Natural killer cell (primary cell): ENCODE measurements around the gene CCDC17. TPM values are rescaled to one million over a fixed set of nuclear protein-coding genes. Genes with fewer than 3 reads are reported as not detected.

Experiments
- ATAC-seq, 3 donors: fragments of 150-1000 bp in 2 of 3; fragments of 200-7000 bp in 1 of 3; cut with Tn5 transposase; 1 replicate in 1 of 3; 2 replicates in 2 of 3; pipeline ENCODE4 v1.10.0; 2021; ENCODE audit warnings: mild to moderate bottlenecking in 2 of 3, moderate library complexity in 2 of 3
- DNase-seq, 2 donors: peaks; one replicate each; pipeline versions ENCODE4 v3.0.0 to v3.0.0-alpha.2; 2013 to 2021; ENCODE audit warnings: mixed read lengths in 1 of 2
- H3K27ac ChIP-seq: one replicate; pipeline ENCODE4 v1.5.1; 2013; ENCODE audit warnings: mild to moderate bottlenecking, low read length
- H3K27me3 ChIP-seq: one replicate; pipeline ENCODE4 v1.6.1; 2013; ENCODE audit warnings: low read length; ENCODE audit not compliant: control insufficient read depth, insufficient read depth
- H3K36me3 ChIP-seq: one replicate; pipeline ENCODE4 v1.6.1; 2013; ENCODE audit warnings: low read length; ENCODE audit not compliant: control insufficient read depth, insufficient read depth
- H3K4me1 ChIP-seq: one replicate; pipeline ENCODE4 v1.6.1; 2013; ENCODE audit warnings: low read length; ENCODE audit not compliant: control insufficient read depth, insufficient read depth
- H3K4me3 ChIP-seq: one replicate; pipeline ENCODE4 v1.5.1; 2013; ENCODE audit warnings: low read length
- H3K9me3 ChIP-seq: one replicate; pipeline ENCODE4 v1.6.1; 2013; ENCODE audit warnings: low read length; ENCODE audit not compliant: control insufficient read depth, insufficient read depth
- H3K27ac Mint-ChIP-seq, 2 donors: one replicate each; pipeline ENCODE4 v1.8.0; 2022; ENCODE audit warnings: mild to moderate bottlenecking in 2 of 2, mixed read lengths in 2 of 2, moderate library complexity in 1 of 2
- H3K27me3 Mint-ChIP-seq, 2 donors: one replicate each; pipeline ENCODE4 v1.8.0; 2022; ENCODE audit warnings: low read depth in 2 of 2, mixed read lengths in 2 of 2
- H3K36me3 Mint-ChIP-seq: one replicate; pipeline ENCODE4 v1.8.0; 2022; ENCODE audit warnings: mixed read lengths
- H3K4me1 Mint-ChIP-seq, 2 donors: one replicate each; pipeline ENCODE4 v1.8.0; 2022; ENCODE audit warnings: mixed read lengths in 2 of 2
- H3K4me3 Mint-ChIP-seq: one replicate; pipeline ENCODE4 v1.8.0; 2022; ENCODE audit warnings: mild to moderate bottlenecking, moderate library complexity, mixed read lengths
- H3K9me3 Mint-ChIP-seq, 2 donors: one replicate each; pipeline ENCODE4 v1.8.0; 2022; ENCODE audit warnings: mixed read lengths in 2 of 2
- CTCF ChIP-seq: fragments of 200-600 bp; IDR thresholded peaks from one replicate; pipeline ENCODE4 v1.8.0; 2022; ENCODE audit warnings: antibody characterized with exemption
- WGBS: methylation state at CpG from one replicate; pipeline ENCODE4 v1.1.7; 2013; ENCODE audit warnings: missing lambda C conversion rate; ENCODE audit not compliant: insufficient coverage; 5-methylcytosine and 5-hydroxymethylcytosine counted together
- intact Hi-C: fragments of 100-400 bp; cut with micrococcal nuclease; formaldehyde crosslinking; loops from one replicate; pipeline ENCODE4 v1.14.2; 2022
- total RNA-seq, 4 donors: library from RNA; stranded (reverse); fragments of 120-200 nt in 1 of 4; gene quantifications; one replicate each; pipeline versions ENCODE4 v1.2.3 to v1.2.4, GENCODE V29; 2013 to 2022

CCDC17 gene
- total RNA-seq, 3 donors from 2014 or later (not counting 1 experiment from before 2014, with no cell fraction given): 2.9 to 4.5 (median 3.3) TPM

DNA sequence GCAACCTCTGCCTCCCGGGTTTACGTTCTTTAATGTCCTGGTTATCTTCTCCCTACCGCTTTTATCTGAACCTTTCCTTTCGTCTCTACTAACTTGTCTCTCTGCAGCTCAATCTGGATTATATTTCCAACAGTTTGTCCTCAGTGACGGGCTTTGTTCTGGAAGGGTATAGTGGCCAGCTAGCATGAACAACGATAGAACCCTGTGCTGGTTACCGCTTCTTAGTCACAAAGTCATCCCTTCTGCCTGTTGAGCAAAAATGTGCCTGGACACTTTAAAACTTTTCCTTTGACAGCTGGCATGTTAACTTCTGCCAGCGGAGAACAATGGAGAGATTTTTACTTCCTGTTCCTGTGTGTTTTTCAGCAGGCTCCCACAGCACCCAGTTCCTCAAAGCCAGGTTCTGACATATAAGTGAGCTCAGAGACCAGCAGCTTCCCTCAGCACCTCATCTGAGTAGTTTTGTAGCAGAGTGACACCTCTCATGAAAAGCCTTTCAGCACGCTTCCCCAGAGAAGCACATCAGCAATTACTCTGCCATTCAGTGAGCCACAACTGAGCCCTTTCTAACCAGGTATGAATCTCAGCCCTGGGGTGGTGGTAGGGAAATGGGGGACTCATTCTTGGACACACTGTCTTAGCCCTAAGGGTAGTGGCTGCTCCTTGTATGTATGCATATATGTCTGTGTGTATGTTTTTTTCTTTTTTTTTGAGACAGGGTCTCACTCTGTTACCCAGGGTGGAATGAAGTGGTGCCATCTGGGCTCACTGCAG, 23.6 kb upstream of the CCDC17 start:
- Mint-ChIP-seq H3K9me3 (no peaks in the 10 kb centered on the region), H3K4me3 (no peak overlapping the region), H3K27ac (peak overlapping the region in 1 of 2 donors; percentile 47), H3K27me3 (no peaks in the 10 kb centered on the region), H3K36me3 (no peaks in the 10 kb centered on the region), H3K4me1 (peaks cover 16 to 18% of the 10 kb centered on the region in 2 donors)
- 94% methylated on average over 8 of the region's 9 CpGs for WGBS
- no peak for ATAC-seq
- no peak for DNase-seq
- no peak overlapping the region for H3K4me3 ChIP-seq
- no peaks in the 10 kb centered on the region for H3K9me3 ChIP-seq
- no peaks in the 10 kb centered on the region for H3K27me3 ChIP-seq
- no peak overlapping the region for H3K27ac ChIP-seq
- no peaks in the 10 kb centered on the region for H3K4me1 ChIP-seq
- peaks cover 55% of the 10 kb centered on the region for H3K36me3 ChIP-seq
- intact Hi-C loops: no loop called here
- TF ChIP-seq CTCF: no peak

GRCh38 chr1:45644661-45645060, 20.8 kb upstream of the CCDC17 start:
- Mint-ChIP-seq H3K9me3 (no peaks in the 10 kb centered on the region), H3K27me3 (no peaks in the 10 kb centered on the region), H3K4me3 (no peak overlapping the region), H3K4me1 (peaks cover 6 to 16% of the 10 kb centered on the region in 2 donors), H3K36me3 (peaks cover 14% of the 10 kb centered on the region), H3K27ac (no peak overlapping the region)
- H3K27ac ChIP-seq: no peak overlapping the region
- intact Hi-C loops: no loop called here
- H3K27me3 ChIP-seq: no peaks in the 10 kb centered on the region
- H3K4me3 ChIP-seq: no peak overlapping the region
- WGBS: no CpG with 5 or more reads among the region's 2 CpGs
- no peak for TF ChIP-seq CTCF
- ATAC-seq (no peak), DNase-seq (no peak)
- peaks cover 49% of the 10 kb centered on the region for H3K36me3 ChIP-seq
- H3K4me1 ChIP-seq: no peaks in the 10 kb centered on the region
- H3K9me3 ChIP-seq: no peaks in the 10 kb centered on the region

DNA sequence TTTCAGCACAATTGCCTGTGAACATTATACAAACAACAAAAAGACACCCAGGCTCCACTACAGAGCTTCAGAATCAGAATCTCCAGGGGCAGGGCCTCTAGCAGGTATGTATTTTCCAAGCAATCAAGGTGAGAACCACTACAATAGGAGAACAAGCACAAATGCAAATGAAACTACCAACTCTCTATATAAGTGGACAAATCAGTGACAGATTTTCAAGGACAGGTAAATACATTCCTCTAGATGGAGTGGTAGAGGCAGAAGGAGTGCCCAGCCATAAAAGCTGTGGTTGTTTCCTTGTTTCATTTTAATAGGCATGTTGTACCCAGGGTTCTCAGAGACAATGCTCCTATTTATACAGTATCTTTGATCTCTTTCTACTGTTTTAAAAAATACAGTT, 20.1 kb upstream of the CCDC17 start:
- H3K27me3 ChIP-seq: no peaks in the 10 kb centered on the region
- Mint-ChIP-seq H3K27me3 (no peaks in the 10 kb centered on the region), H3K27ac (peak overlapping the region in 1 of 2 donors; percentile 41), H3K4me3 (no peak overlapping the region), H3K36me3 (peaks cover 14% of the 10 kb centered on the region), H3K9me3 (no peaks in the 10 kb centered on the region), H3K4me1 (peaks cover 6 to 16% of the 10 kb centered on the region in 2 donors)
- H3K27ac ChIP-seq: no peak overlapping the region
- peaks cover 47% of the 10 kb centered on the region for H3K36me3 ChIP-seq
- TF ChIP-seq CTCF: no peak
- intact Hi-C loops: no loop called here
- H3K4me1 ChIP-seq: no peaks in the 10 kb centered on the region
- peak in 1 of 2 donors; percentile 10 for DNase-seq
- no peaks in the 10 kb centered on the region for H3K9me3 ChIP-seq
- no peak overlapping the region for H3K4me3 ChIP-seq
- no peak for ATAC-seq

- TF ChIP-seq CTCF: no peak
- Mint-ChIP-seq H3K9me3 (no peaks in the 10 kb centered on the region), H3K27me3 (no peaks in the 10 kb centered on the region), H3K4me3 (no peak overlapping the region), H3K36me3 (peaks cover 14% of the 10 kb centered on the region), H3K4me1 (peaks cover 6 to 16% of the 10 kb centered on the region in 2 donors), H3K27ac (peak overlapping the region; percentile 31 to 53)
- DNase-seq (no peak), ATAC-seq (no peak)
- intact Hi-C loops: no loop called here
- Histone ChIP-seq H3K27ac (no peak overlapping the region), H3K9me3 (no peaks in the 10 kb centered on the region), H3K4me3 (no peak overlapping the region), H3K4me1 (no peaks in the 10 kb centered on the region), H3K36me3 (peaks cover 50% of the 10 kb centered on the region), H3K27me3 (no peaks in the 10 kb centered on the region)
- WGBS: 92% methylated on average over 4 of the region's 5 CpGs
These were observed 19.5 kb upstream of the CCDC17 start for GRCh38 chr1:45643321-45643720.
